KMS-11 (cell line): Measurements from ENCODE around the gene CADM4.

Experiments
- H2AFZ ChIP-seq: fragments of 200-600 bp; sonication (generic); 2 replicates; pipeline ENCODE4 v1.6.1; 2016; ENCODE audit warnings: antibody characterized with exemption, mixed run types, low read depth
- H3K27ac ChIP-seq: fragments of 200-600 bp; sonication (generic); 2 replicates; pipeline ENCODE4 v1.6.1; 2016; ENCODE audit warnings: mild to moderate bottlenecking, mixed run types
- H3K27me3 ChIP-seq: fragments of 200-600 bp; sonication (generic); 2 replicates; pipeline ENCODE4 v1.6.1; 2017; ENCODE audit warnings: mild to moderate bottlenecking, low read depth, mixed run types, moderate library complexity; ENCODE audit not compliant: insufficient read depth
- H3K36me3 ChIP-seq: fragments of 200-600 bp; sonication (generic); 2 replicates; pipeline ENCODE4 v1.6.1; 2017; ENCODE audit warnings: mild to moderate bottlenecking, mixed run types; ENCODE audit not compliant: insufficient read depth
- H3K4me1 ChIP-seq: fragments of 200-600 bp; sonication (generic); 2 replicates; pipeline ENCODE4 v1.6.1; 2016; ENCODE audit warnings: mild to moderate bottlenecking, low read depth, mixed run types; ENCODE audit not compliant: poor library complexity, severe bottlenecking
- H3K4me2 ChIP-seq: fragments of 200-600 bp; sonication (generic); 2 replicates; pipeline ENCODE4 v1.7.0; 2016; ENCODE audit warnings: mild to moderate bottlenecking, mixed run types
- H3K4me3 ChIP-seq: fragments of 200-600 bp; sonication (generic); IDR thresholded peaks from 2 replicates; pipeline ENCODE4 v1.6.1; 2017; ENCODE audit warnings: low read depth, low read length, mixed read lengths; ENCODE audit not compliant: insufficient read depth
- H3K79me2 ChIP-seq: fragments of 200-600 bp; sonication (generic); 2 replicates; pipeline ENCODE4 v1.6.1; 2016; ENCODE audit warnings: low read depth, mixed run types; ENCODE audit not compliant: insufficient read depth
- H3K9ac ChIP-seq: fragments of 200-600 bp; sonication (generic); 2 replicates; pipeline ENCODE4 v1.6.1; 2016; ENCODE audit warnings: mild to moderate bottlenecking, mixed run types
- H4K20me1 ChIP-seq: fragments of 200-600 bp; sonication (generic); 2 replicates; pipeline ENCODE4 v1.6.1; 2016; ENCODE audit warnings: mild to moderate bottlenecking, mixed run types; ENCODE audit not compliant: insufficient read depth
- CTCF ChIP-seq: fragments of 200-600 bp; sonication (generic); conservative IDR thresholded peaks from 2 replicates; pipeline ENCODE4 v1.6.1; 2017; ENCODE audit warnings: low read depth, mild to moderate bottlenecking, antibody characterized with exemption, low read length, moderate library complexity, mixed read lengths

Gene CADM4

GRCh38 chr19:43595999-43596841 lies 43.4 kb downstream of the CADM4 start, which contains the start of the genes IRGQ and ZNF576:
IRGQ (minus strand) TSS chr19:43596134; CDS start chr19:43595338, 796 bp downstream.
ZNF576 (plus strand) TSS chr19:43596595; CDS start chr19:43597109, 514 bp downstream.
- Histone ChIP-seq H3K27ac (peak within 1 kb of the TSS; percentile 93), H3K9ac (peak within 1 kb of the TSS; percentile 95), H3K4me2 (peak within 1 kb of the TSS; percentile 89), H3K4me3 (peak within 1 kb of the TSS; percentile 56), H4K20me1 (no peaks in the 10 kb centered on the region), H3K36me3 (no peaks in the 10 kb centered on the region), H2AFZ (peak within 1 kb of the TSS; percentile 81), H3K27me3 (no peaks in the 10 kb centered on the region), H3K79me2 (peaks cover 35% of the 10 kb centered on the region), H3K4me1 (peaks cover 14% of the 10 kb centered on the region)
- TF ChIP-seq CTCF = no peak

- Histone ChIP-seq H3K9ac (peak overlapping the region; percentile 95), H3K27me3 (no peaks in the 10 kb centered on the region), H3K36me3 (no peaks in the 10 kb centered on the region), H3K79me2 (peaks cover 35% of the 10 kb centered on the region), H3K4me2 (peak overlapping the region; percentile 65), H2AFZ (peak overlapping the region; percentile 64), H3K27ac (peak overlapping the region; percentile 93), H3K4me3 (no peak overlapping the region), H4K20me1 (no peaks in the 10 kb centered on the region), H3K4me1 (peaks cover 14% of the 10 kb centered on the region)
- no peak for TF ChIP-seq CTCF
These were observed 44.0 kb downstream of the CADM4 start for GRCh38 chr19:43595605-43595998.

- TF ChIP-seq CTCF = peak; percentile 79
- no peaks in the 10 kb centered on the region for H4K20me1 ChIP-seq
- H2AFZ ChIP-seq = peak overlapping the region; percentile 64
These were observed 44.7 kb downstream of the CADM4 start for GRCh38 chr19:43594710-43595604.

GRCh38 chr19:43594081-43594697 lies 45.5 kb downstream of the CADM4 start:
- no peak for TF ChIP-seq CTCF
- Histone ChIP-seq H3K4me1 (peaks cover 14% of the 10 kb centered on the region), H4K20me1 (no peaks in the 10 kb centered on the region), H3K4me2 (peak overlapping the region; percentile 65), H3K79me2 (peaks cover 35% of the 10 kb centered on the region), H3K27me3 (no peaks in the 10 kb centered on the region), H2AFZ (no peak overlapping the region), H3K36me3 (no peaks in the 10 kb centered on the region), H3K9ac (no peak overlapping the region), H3K4me3 (no peak overlapping the region), H3K27ac (no peak overlapping the region; the same call in 1 of the 2 replicates)

More at GRCh38 chr19:43594710-43595604, 44.7 kb downstream of the CADM4 start:
- H3K36me3 ChIP-seq = no peaks in the 10 kb centered on the region
- no peaks in the 10 kb centered on the region for H3K27me3 ChIP-seq
- peaks cover 35% of the 10 kb centered on the region for H3K79me2 ChIP-seq
- peaks cover 14% of the 10 kb centered on the region for H3K4me1 ChIP-seq
- no peak overlapping the region for H3K4me3 ChIP-seq
- H3K4me2 ChIP-seq = peak overlapping the region; percentile 65
- H3K9ac ChIP-seq = peak overlapping the region; percentile 95
- H3K27ac ChIP-seq = peak overlapping the region; percentile 93
